ENCODE data around the gene CDK11A.
A peak's percentile ranks its signal among the peaks of the same experiment; 100 is the strongest.
"Not testable (repeated sequence)": the region's sequence is repeated elsewhere in the genome, so short reads cannot be mapped to it uniquely, and the experiment has no call there.

CDK11A gene

DNA sequence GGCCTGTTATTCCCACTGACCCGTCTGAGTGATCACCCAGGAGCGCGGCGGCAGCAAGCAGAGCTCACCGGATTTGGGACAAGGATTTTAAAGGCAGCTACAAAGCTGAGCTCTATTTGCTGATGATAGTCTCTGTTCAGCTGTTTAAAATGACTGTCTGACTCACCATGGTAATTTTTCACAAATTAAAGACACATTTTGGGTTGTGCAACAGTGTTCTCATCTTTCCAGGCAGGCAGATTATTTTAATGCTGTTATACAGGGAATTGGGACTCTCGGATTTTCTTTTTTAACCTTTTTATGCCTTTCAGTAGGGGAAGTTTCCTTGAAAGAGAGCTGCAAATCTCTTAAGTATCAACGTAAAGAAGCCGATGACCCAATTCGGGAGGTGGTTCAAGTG is 61.8 kb downstream of the CDK11A start:
- not testable (repeated sequence) for DNase-seq (ENCODE audit: low spot score)

DNA sequence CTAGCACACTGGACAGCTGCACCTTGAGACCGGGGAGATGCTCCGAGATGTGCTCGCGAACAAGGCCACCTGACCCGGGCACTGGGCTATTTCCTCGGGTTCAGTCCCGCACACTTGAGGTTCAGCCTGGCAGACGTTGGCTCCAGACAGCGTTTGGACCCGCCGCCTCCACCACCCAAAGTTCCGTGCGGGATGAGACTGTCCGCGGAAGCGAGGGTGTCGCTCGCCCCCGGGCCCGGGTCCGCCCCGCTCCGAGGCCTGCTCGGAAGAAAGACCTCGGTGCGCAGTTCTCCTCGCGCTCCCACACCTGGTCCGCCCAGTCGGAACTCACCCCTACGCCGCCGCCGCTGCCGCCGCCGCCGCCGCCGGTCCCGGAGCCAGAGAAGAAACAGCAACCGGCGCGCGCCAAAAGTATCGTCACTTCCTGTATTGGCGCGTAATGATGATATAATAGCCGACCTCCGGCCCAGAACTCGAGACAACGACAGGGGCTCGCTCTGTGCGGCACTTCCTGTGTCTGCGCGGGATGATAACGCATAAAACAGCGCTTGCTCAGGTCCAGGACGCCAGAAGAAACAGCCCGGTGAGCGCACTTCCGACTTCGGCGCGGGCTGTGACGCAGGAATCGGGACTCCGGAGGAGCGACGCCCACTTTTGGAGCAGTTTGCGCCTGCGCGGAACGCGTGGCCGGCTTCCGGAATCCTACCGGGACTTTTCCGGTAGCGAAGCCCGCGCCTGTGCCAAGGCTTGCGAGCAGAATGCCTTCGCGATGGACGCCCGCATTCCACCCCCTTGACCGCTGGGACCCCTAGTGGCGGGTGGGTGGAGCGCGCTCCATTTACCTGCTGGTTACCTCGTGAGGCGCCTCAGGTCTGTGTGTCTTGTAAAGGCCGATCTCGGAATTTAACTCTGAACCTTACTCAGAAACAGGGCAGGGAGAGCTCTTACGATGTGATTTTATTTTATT is 65.3 kb downstream of the CDK11A start, which contains the start of gene CDK11B:
CDK11B (minus strand) TSS at position 422 of the 967 bp plus-strand sequence. CDS start 1,519 bp downstream, outside the sequence.
- peak; percentile 94 for DNase-seq (ENCODE audit: low spot score)
